Dendritic cell treated with granulocyte-macrophage colony-stimulating factor and Interleukin-4, amounts not matched to agents 40 ng/mL and 50 ng/mL, for 4 days (primary cell): ENCODE measurements around the gene PIK3R2.

ENCODE experiments used
- H3K27ac Mint-ChIP-seq: one replicate; pipeline ENCODE4 v1.8.0; 2022; ENCODE audit warnings: mild to moderate bottlenecking, mixed read lengths
- H3K27me3 Mint-ChIP-seq: one replicate; pipeline ENCODE4 v1.8.0; 2022; ENCODE audit warnings: mild to moderate bottlenecking, mixed read lengths
- H3K36me3 Mint-ChIP-seq: one replicate; pipeline ENCODE4 v1.8.0; 2022; ENCODE audit warnings: low read depth, mixed read lengths
- H3K4me1 Mint-ChIP-seq: one replicate; pipeline ENCODE4 v1.8.0; 2022; ENCODE audit warnings: low read depth, mixed read lengths
- H3K4me3 Mint-ChIP-seq: one replicate; pipeline ENCODE4 v1.8.0; 2022; ENCODE audit warnings: mild to moderate bottlenecking, moderate library complexity, mixed read lengths
- H3K9me3 Mint-ChIP-seq: one replicate; pipeline ENCODE4 v1.8.0; 2022; ENCODE audit warnings: mixed read lengths
- intact Hi-C: fragments of 100-400 bp; cut with micrococcal nuclease; formaldehyde crosslinking; loops from one replicate; pipeline ENCODE4 v1.15.0; 2022

PIK3R2 gene

GRCh38 chr19:18218600-18218999 lies 65.6 kb downstream of the PIK3R2 start:
- Mint-ChIP-seq H3K36me3 (no peaks in the 10 kb centered on the region), H3K4me1 (peaks cover 12% of the 10 kb centered on the region), H3K4me3 (no peak overlapping the region), H3K9me3 (no peaks in the 10 kb centered on the region), H3K27me3 (peaks cover 48% of the 10 kb centered on the region), H3K27ac (no peak overlapping the region)
- intact Hi-C loops = no loop called here
